ENCODE results near the gene CBX1.
A peak's percentile ranks its signal among the peaks of the same experiment; 100 is the strongest.

CBX1 gene

DNA sequence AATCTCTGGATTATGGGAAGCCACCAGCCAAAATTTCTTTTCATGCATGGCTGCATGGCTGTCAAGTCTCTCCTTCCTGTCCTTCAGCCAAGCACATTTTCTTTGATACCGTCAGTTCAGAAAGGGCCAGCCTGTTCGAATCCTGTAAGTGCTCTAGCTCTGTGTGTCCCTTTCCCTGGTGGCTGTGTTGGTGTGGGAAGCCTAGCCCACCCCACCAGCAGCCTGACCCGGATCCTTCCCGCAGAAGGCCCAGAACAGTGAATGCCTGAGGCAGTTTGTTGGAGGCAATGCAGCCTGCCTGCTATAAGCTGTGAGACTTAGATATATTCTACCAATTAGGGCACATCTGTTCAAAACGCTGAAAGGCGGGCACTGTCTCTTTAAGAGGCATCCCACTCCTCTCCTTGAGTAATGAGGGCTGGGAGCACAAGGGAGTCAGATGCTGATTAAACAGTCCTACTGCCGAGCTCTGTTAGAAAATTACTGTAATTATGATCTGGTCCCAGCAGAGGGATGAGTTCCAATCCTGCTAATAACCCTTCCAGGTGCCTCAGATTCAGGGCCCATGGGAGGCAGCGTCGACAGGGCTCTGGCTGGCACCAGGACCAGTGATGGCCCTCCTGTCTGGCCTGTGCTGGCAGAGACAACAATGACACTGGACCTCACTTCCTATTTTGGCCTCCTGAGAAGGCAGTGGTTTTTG is 24.7 kb upstream of the CBX1 start:
- DNase-seq (ENCODE audit: extremely low spot score, insufficient read length, low read depth) = no peak
- no peak for FAIRE-seq

DNA sequence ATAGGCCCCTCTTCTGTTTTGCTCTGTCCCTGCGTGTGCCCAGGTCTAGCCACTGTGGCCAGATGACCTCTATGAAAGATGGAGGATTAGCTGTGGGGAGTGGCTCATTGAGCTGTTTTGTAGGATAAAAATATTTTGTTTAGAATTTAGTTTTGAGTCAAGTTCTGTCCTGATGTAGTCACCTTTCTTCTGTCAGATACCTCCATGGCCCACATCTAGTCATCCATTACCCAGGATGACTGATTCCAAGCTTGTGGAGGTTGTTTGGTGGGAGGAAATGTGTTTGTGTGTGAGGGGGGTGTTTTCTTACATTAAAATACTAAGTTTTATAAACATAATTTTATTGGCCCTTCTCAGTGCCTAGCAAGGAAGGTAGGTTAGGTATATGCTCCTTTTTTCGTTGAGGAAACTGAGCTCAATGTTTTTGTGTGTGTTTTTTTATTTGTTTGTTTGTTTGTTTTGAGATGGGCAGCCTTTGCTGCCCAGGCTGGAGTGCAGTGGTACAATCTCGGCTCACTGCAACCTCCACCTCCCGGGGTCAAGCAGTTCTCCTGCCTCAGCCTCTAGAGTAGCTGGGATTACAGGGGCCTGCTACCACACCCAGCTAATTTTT is 22.6 kb upstream of the CBX1 start:
- FAIRE-seq = no peak
- no peak for DNase-seq (ENCODE audit: extremely low spot score, insufficient read length, low read depth)

DNA sequence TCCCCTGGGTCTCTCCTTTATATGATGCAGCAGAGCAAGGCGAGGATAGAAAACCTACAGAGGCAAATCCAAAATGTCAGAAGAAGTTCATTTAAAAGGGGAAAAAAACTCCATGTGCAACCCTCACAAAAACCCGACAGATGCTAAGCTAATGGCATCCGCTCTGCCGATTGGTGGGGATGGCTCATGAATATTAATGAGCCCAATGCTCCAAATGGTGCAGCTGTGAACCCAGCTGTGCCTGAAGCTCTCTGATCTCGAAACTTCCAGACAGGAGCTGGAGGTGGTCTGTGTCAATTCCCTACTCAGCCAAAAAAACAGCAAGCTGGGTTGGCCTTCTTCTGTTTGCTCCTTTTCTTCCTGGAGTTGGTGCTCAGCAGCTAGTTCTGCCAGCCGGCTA is 21.8 kb upstream of the CBX1 start:
- FAIRE-seq (no peak), DNase-seq (ENCODE audit: extremely low spot score, insufficient read length, low read depth) (no peak)

DNA sequence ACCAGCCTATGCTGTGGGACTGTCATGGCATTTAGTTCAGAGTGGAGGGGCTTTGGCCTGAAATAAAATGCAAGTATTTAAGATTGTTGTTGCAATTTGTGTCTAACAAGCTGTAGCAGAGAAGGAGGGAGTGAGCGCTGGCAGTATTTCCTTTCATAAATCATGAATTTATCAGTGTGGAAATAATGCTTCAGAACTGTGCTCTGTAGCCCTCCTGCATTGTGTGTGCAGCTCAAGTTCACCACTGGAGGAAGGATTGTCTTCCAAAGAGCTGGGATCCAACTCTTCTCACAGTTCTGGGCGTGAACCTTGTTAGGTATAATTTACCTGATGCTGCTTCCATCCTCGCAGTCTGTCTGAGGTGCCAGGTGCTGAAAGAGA is 21.4 kb upstream of the CBX1 start:
- no peak for FAIRE-seq

DNA sequence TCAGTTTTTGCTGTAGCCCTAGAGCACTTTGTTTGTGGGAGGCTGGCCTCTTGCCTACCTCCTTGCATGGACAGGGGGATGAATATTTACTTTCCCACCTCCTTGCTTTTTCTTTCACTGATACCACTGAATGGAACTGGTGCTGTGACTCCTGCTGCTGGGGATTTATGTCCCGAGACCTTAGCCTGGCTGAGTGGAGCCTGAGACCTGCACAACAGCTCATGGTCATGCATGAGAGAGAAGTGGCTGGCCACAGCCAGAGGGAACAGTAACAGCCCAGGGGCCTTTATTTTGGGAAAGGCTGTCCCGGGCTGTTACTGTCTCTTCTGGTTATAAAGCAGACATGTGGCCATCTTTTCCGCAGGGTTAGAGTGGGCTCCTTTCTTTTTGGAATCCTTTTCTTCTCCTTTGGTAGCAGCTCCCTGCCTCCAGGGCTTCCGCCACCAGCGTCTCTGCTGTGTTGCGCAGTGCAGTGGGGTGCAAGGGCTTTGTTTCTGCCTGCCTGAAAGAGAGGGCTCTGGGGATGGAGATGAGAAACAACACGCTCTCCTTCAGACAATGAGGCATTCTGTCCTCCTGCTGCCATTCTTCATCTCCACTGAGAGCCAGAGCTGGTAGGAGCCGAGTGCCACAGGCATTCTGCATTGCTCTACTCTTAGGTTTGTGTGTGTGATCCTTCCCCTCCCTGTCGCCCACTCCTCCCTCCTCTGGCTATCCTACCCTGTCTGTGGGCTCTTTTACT is 20.8 kb upstream of the CBX1 start:
- no peak for DNase-seq (ENCODE audit: extremely low spot score, insufficient read length, low read depth)
- FAIRE-seq = no peak

More for the DNA sequence above, 21.4 kb upstream of the CBX1 start:
- DNase-seq (ENCODE audit: extremely low spot score, insufficient read length, low read depth) = no peak

DNA sequence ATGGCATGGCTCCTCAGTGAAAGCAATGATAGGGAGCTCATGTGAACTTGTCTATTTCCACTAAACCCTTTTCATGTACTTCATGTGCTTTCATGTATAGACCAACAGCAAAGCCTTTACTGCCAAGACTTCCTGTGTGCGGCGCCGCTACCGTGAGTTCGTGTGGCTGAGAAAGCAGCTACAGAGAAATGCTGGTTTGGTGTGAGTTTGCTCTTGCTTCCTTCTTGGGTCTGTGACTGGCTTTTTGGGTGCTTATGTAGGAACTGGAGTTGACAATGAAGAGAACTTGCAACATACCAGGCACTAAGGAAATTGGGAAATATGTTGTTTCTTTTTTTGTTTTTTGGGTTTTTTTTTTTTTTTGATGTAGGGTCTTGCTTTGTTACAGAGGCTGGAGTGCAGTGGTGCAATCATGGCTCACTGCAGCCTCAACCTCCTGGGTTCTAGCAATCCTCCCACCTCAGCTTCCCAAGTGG is 12.0 kb upstream of the CBX1 start:
- peak; percentile 88 for FAIRE-seq
- DNase-seq (ENCODE audit: extremely low spot score, insufficient read length, low read depth) = no peak

DNA sequence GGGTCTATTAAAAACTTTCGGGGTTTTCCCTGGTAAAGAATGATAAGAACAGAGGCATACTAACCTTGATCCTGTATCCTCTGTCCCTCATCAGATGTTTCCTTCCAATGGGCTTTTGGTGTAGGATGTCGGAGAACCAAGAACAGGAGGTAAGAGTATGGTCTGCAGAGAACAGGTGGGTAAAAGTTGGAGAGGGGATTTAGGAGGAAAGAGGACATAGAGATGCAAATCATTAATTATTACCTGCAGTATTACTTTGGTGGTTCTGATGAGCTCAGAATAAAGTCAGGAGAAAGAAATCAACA is 10.6 kb upstream of the CBX1 start:
- FAIRE-seq (no peak), DNase-seq (ENCODE audit: extremely low spot score, insufficient read length, low read depth) (no peak)

DNA sequence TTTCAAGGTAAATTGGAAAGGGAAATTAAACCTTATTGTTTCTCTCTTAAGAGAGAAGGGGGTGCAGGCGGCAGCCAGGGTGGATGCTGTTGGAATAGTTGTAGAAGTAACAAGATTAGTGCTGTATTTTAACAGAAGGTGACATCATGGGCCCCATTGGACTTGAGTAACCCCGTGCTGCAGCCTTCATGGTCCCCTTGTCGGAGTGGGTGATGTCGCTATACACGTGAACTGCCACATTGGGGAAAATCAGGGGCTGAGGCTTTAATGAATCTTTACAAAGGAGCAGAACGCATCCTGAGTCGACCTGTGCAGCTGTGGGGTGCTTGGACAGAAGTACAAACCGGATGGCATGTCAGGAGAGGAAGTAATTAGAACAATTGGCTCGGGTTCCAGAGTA is 9.5 kb upstream of the CBX1 start:
- peak; percentile 15 for FAIRE-seq
- DNase-seq (ENCODE audit: extremely low spot score, insufficient read length, low read depth) = no peak

DNA sequence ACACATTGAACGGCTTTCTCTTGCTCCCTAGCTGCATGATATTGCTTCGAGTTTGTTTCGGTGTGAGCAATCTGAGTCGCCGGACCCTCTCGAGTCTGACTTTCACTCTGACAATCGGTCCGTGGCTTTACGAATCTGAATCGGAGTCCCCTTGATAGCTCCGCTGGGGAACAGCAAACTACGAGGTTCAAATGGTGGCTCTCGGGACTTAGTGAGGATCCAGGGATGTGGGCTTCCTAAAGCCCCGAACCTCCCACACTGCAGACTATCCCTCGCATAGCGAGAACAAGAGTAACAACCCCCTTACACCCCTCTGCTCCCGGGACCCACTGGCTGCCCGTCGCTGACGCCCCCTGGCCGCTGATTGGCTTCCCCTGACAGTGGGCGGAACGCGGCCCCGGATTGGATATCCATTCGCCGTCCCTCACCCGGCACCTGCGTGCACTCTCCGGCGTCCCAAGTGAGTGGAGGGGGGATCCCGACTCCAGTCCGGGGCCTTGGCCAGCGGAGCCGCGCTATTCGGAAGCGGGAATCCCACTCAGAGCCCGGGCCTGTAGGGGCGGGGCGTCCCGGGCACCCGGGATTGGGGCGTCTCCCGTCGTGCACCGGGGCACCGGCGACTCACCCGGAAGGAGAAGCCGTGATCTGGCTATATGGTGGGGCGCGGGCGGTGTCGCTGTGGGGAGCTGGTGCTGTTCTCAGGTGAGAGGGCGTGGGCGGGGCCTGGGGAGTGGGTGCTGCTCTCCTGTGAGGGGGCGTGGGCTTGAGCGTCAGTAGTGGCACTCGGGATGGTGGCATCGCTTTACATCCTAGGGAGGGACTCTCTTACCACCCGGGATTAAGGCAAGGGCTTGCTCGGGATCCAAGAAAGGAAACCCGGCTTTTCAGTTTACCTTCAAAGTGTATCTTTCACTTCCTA is 6.1 kb upstream of the CBX1 start, which contains the start of gene SNX11:
TSS of gene SNX11 (plus strand) at position 630 of the 919 bp plus-strand sequence. CDS start 4,278 bp downstream, outside the sequence.
- DNase-seq (ENCODE audit: extremely low spot score, insufficient read length, low read depth) (peak; percentile 68), FAIRE-seq (peak; percentile 80)

DNA sequence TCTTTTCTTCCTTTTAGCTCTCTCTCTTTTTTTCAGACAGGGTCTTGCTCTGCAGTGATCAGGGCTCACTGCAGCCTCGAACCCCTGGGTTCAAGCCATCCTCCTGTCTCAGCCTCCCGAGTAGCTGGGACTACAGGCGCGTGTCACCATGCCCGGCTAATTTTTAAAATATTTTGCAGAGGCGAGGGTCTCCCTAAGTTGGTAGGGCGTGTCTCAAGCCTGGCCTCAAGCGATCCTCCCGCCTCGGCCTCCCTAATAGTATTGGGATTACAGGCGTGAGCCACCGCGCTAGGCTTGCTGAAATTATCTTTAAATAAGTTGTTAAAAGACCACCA is 5.5 kb upstream of the CBX1 start:
- no peak for FAIRE-seq
- DNase-seq (ENCODE audit: extremely low spot score, insufficient read length, low read depth) = no peak

DNA sequence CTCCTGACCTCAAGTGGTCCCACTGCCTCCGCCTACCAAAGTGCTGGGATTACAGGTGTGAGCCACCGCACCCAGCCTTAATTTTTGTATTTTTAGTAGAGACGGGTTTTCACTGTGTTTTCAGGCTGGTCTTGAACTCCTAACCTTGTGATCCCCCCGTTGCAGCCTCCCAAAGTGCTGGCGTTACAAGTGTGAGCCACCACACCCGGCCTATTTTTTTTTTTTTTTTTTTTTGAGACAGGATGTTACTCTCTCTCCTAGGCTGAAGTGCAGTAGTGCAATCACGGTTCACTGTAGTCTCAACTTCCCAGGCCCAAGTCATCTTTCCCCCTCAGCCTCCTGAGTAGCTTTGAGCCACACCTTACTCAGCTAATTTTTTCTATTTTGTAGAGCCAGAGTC is 3.2 kb upstream of the CBX1 start:
- FAIRE-seq = no peak
- no peak for DNase-seq (ENCODE audit: extremely low spot score, insufficient read length, low read depth)

DNA sequence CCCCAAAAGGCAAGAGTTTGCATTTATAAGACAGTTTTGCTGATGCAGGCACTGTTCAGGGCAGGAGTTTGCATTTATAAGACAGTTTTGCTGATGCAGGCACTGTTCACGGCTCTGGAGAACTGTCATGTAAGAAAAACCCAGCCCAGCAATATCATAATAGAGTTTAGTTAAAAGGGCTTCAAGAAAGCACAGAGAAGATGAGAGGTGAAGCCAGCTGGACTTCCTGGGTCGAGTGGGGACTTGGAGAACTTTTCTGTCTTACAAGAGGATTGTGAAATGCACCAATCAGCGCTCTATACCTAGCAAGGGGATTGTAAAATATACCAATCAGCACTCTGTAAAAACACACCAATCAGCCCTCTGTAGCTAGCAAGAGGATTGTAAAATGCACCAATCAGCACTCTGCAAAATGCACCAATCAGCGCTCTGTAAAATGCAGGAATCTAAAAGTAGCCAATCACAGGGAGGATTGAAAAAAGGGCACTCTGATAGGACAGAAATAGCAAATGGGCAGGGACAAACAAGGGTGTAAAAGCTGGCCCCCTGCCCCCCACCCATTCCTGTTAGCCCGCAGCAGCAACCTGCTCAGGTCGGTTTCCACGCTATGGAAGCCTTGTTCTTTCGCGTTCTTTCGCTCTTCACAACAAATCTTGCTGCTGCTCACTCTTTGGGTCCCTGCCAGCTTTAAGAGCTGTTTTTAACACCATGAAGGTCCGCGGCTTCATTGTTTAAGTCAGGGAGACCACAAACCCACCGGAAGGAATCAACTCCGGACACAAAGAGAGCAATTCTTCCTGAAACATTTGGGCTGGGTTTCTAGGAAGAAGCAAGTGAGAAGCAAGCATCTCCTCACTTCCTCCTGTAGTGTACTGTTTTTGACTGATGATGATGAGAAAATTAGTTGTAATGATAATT is 1.8 kb upstream of the CBX1 start:
- DNase-seq (ENCODE audit: extremely low spot score, insufficient read length, low read depth) = no peak
- FAIRE-seq = no peak

DNA sequence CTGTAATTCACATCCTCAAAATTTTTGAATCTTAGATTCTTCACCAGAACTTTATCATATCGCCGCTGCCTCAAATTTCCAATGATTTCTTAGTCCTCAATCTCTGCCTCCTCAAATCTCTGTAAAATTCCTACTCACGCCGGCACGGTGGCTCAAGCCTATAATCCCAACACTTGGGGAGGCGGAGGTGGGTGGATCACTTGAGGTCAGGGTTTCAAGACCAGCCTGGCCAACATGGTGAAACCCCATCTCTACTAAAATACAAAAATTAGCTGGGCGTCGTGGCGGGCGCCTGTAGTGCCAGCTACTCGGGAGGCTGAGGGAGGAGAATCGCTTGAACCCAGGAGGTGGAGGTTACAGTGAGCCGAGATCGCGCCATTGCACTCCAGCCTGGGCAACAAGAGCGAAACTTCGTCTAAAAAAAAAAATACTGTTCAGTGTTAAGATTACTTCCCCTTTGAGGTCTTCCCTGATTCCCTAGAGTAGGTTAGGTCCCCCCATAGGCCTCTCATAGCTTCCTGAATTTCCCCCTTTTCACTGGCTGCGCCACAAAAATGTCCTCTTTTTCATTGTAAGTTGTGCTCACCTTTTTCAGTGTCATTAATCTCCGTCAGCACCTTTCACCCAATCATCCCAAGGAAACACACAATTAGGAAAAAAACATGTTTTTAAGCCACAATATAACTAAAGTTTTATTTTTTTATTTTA is 919 bp upstream of the CBX1 start:
- FAIRE-seq = no peak

DNA sequence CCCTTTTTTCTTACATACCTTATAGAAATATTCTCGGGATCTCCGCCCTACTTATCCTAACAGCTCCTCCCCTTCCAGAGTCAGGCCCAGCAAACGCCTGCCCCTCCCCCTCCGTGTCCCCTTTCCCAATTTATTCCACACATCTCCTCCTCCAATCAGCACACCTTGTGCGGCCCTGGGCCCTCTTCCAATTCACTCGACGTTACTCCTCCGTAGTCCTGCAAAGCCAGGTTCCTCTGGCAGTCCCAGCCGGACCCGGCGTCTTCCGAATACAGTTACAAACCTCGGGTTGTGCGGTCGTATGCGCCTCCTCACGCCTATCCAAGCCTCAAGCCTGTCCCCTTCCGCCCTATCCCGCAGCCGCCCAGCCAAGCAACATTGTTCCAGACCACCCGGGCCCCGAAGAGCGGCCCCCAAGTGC is 677 bp downstream of the CBX1 start:
- no peak for DNase-seq (ENCODE audit: extremely low spot score, insufficient read length, low read depth)
- FAIRE-seq = no peak

More for the DNA sequence above, 919 bp upstream of the CBX1 start:
- DNase-seq (ENCODE audit: extremely low spot score, insufficient read length, low read depth) = no peak

DNA sequence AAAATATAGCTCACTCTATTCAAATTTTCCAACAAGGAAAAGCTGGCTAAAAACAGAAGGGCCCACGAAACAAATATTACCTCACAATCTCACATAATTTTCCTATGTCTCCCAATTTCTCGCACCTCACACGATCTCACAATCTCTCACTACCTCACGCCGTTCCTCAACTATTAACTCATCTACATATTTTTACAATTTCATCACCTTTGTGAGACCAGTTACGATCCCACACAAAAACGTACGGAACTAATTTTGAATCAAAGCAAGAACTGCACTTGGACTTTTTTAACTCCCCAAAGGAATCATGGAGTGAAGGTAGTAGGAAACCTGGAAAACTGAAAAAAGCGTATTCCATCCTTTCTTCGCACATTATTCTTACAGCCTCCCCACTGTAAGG is 1.1 kb downstream of the CBX1 start:
- DNase-seq (ENCODE audit: extremely low spot score, insufficient read length, low read depth) (no peak), FAIRE-seq (no peak)

DNA sequence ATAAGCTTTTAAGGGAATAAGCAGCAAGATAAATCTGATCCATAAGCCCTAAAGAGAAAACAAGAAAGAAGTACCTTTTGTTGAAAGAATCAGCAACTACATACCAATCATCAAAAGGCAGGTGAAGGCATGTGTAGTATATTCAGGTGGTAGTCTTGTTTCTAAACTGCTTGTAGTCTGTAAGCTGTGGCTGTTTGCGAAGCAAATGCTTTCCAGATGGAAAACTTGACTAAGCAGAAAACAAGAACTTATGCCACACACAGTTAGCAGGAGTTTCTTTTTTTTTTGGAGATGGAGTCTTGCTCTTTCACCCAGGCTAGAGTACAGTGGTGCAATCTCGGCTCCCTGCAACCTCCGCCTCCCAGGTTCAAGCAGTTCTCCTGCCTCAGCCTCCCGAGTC is 5.7 kb downstream of the CBX1 start:
- FAIRE-seq = no peak
- DNase-seq (ENCODE audit: extremely low spot score, insufficient read length, low read depth) = no peak

DNA sequence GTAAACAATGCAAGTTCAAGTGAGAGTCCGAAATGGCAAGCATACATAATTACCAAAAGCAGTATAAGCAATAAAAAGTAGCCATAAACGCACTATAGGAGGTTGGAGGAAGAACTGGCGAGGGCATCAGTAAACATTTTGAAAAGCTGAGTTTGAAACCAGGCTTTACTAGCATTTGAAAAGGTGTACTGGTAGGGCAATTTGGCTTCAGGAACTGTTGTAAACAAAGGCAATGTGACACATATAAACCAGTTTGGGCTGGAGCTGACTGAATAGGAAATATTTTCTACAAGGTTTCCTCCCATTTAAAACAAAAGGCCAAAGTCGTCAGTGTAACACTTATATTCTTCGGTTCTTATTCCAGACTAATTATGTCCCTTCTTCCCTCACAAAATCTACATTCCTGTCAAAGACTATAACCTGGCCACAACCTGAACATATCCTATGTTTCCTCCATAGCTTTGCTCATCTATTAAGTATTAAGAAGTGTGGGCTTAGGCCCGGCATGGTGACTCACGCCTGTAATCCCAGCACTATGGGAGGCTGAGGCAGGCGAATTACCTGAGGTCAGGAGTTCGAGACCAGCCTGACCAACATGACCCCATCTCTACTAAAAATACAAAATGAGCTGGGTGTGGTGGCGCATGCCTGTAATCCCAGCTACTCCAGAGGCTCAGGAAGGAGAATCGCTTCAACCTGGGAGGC is 7.8 kb downstream of the CBX1 start:
- FAIRE-seq (no peak), DNase-seq (ENCODE audit: extremely low spot score, insufficient read length, low read depth) (no peak)

DNA sequence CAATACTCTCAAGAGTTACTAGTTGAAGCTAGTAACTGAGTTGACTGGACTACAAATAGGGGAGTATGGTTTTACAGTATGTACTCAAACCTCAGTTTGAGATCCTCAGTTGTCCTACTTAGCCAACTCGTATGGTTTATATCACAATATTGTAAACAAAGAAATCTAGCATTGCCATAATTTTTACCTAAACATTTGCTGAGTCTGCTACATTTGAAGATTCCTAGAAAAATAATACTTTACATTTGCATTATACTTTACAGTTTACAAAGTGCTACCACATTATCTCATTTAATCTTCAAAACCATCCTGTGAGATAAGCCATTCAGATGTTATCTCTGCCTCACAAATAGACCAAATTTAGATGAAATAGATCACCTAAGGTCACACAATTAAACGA is 16.3 kb downstream of the CBX1 start:
- FAIRE-seq (no peak), DNase-seq (ENCODE audit: extremely low spot score, insufficient read length, low read depth) (no peak)
